HS-5 (cell line): ENCODE data around the gene TMEM54.
A peak's percentile ranks its signal among the peaks of the same experiment; 100 is the strongest.

ENCODE experiments used
- DNase-seq: peaks from one replicate; pipeline ENCODE4 v3.0.0-alpha.2; 2012; ENCODE audit warnings: low read depth

The TMEM54 gene

GRCh38 chr1:32864375-32865019 is 36.7 kb downstream of the TMEM54 start:
- DNase-seq: no peak

GRCh38 chr1:32863881-32864245 is 37.3 kb downstream of the TMEM54 start:
- DNase-seq: no peak

- DNase-seq: no peak
These were observed 37.8 kb downstream of the TMEM54 start for GRCh38 chr1:32863218-32863880.

- peak; percentile 34 for DNase-seq
These were observed 39.1 kb downstream of the TMEM54 start for GRCh38 chr1:32861904-32862695.

GRCh38 chr1:32860566-32860965 is 40.6 kb downstream of the TMEM54 start:
- DNase-seq: no peak

- DNase-seq: no peak
These were observed 41.3 kb downstream of the TMEM54 start for GRCh38 chr1:32859915-32860314.

- DNase-seq: no peak
These were observed 42.4 kb downstream of the TMEM54 start for GRCh38 chr1:32858791-32859190.

GRCh38 chr1:32858136-32858535 is 43.1 kb downstream of the TMEM54 start:
- no peak for DNase-seq

- no peak for DNase-seq
These were observed 45.1 kb downstream of the TMEM54 start for GRCh38 chr1:32855861-32856617.

GRCh38 chr1:32848354-32849063 is 52.7 kb downstream of the TMEM54 start:
- no peak for DNase-seq
